Thymus (tissue), 11 donors: ENCODE measurements around the gene AFAP1L1. TPM values are rescaled to one million over a fixed set of nuclear protein-coding genes. Genes with fewer than 3 reads are reported as not detected.

ENCODE experiments used
- DNase-seq, 9 donors: peaks; one replicate each; pipeline ENCODE4 v3.0.0-alpha.2; 2013; ENCODE audit warnings: low spot score in 9 of 9, low read depth in 6 of 9, missing footprints in 1 of 9
- H3K27ac ChIP-seq, 2 donors: one replicate each; pipeline ENCODE4 v1.5.1; 2013; ENCODE audit warnings: control low read depth in 1 of 2, low read depth in 1 of 2, low read length in 1 of 2, mild to moderate bottlenecking in 1 of 2, moderate library complexity in 1 of 2
- H3K27me3 ChIP-seq, 2 donors: one replicate each; pipeline ENCODE4 v1.5.1; 2013; ENCODE audit warnings: low read length in 1 of 2; ENCODE audit not compliant: control insufficient read depth in 2 of 2, insufficient read depth in 1 of 2
- H3K36me3 ChIP-seq, 2 donors: one replicate each; pipeline ENCODE4 v1.5.1; 2013; ENCODE audit warnings: low read length in 1 of 2, mild to moderate bottlenecking in 1 of 2, moderate library complexity in 1 of 2; ENCODE audit not compliant: control insufficient read depth in 2 of 2, insufficient read depth in 2 of 2
- H3K4me1 ChIP-seq, 2 donors: one replicate each; pipeline ENCODE4 v1.5.1; 2013; ENCODE audit warnings: low read length in 2 of 2; ENCODE audit not compliant: control insufficient read depth in 2 of 2, insufficient read depth in 2 of 2
- H3K4me3 ChIP-seq, 2 donors: one replicate each; pipeline ENCODE4 v1.5.1; 2013; ENCODE audit warnings: low read length in 2 of 2, control low read depth in 1 of 2, mild to moderate bottlenecking in 1 of 2
- H3K9me3 ChIP-seq, 2 donors: one replicate each; pipeline ENCODE4 v1.5.1; 2013; ENCODE audit warnings: low read length in 1 of 2, mild to moderate bottlenecking in 1 of 2; ENCODE audit not compliant: control insufficient read depth in 2 of 2, insufficient read depth in 1 of 2
- WGBS: extraction: QIAGEN DNeasy Blood & Tissue Kit; methylation state at CpG from one replicate; pipeline ENCODE4 v1.1.7; 2013; 5-methylcytosine and 5-hydroxymethylcytosine counted together
- polyA plus RNA-seq: library from polyadenylated mRNA; stranded (reverse); fragments of 200-250 nt; gene quantifications from one replicate; pipeline ENCODE4 v1.2.3, GENCODE V29; 2013
- total RNA-seq: library from RNA; stranded (reverse); fragments of 120-200 nt; gene quantifications from one replicate; pipeline ENCODE4 v1.2.4, GENCODE V29; 2013
- donor health status: healthy.

The AFAP1L1 gene
- total and polyA plus RNA-seq, 2 donors: 8.0 to 12.6 TPM

DNA sequence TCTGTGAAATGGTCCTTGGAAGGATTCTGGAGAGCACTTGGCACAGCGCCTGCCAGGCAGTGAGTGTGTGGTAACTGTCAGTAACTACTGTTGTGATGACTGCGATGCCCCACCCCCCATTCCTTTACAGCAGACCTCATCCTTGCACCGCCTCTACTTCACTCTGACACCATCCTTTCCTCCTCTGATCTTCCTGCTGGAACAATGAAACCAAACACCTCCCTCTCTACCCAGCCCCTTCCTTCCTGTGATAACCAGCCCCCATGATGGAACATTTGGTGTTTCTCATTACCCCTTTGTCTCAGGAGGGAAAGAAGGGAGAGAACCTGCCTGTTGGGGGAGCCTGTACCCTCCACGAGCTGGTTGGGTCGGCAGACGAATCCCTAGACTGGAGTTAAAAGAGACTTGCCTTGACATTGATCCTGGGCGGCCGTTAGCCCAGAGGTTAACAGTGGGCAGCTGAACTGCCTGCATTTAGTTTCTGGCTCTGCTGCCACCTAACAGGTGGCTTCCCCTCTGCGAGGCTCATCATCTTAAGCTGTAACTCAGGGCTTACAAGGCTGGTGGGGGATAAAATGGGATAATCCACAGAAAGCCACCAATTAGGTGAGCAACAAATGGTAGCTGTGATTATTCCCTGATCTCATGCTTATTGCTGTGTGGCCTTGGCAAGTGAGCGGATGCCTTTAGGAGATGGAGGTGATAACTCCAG is 39.4 kb downstream of the AFAP1L1 start:
- H3K36me3 ChIP-seq: no peaks in the 10 kb centered on the region

GRCh38 chr5:149313151-149313841 is 41.6 kb downstream of the AFAP1L1 start:
- DNase-seq: no peak
- no peaks in the 10 kb centered on the region for H3K27me3 ChIP-seq
- no peak overlapping the region for H3K4me3 ChIP-seq
- H3K9me3 ChIP-seq: no peaks in the 10 kb centered on the region
- H3K36me3 ChIP-seq: no peaks in the 10 kb centered on the region
- WGBS: 87% methylated on average over 6 of the region's 6 CpGs
- peaks cover 0 to 11% of the 10 kb centered on the region in 2 donors for H3K4me1 ChIP-seq
- no peak overlapping the region for H3K27ac ChIP-seq

More for the DNA sequence above, 39.4 kb downstream of the AFAP1L1 start:
- WGBS: 57% methylated on average over 10 of the region's 10 CpGs
- no peak overlapping the region for H3K27ac ChIP-seq
- DNase-seq: peak in 1 of 9 donors; percentile 29
- H3K9me3 ChIP-seq: no peaks in the 10 kb centered on the region
- H3K4me1 ChIP-seq: peaks cover 0 to 11% of the 10 kb centered on the region in 2 donors
- H3K4me3 ChIP-seq: no peak overlapping the region
- H3K27me3 ChIP-seq: no peaks in the 10 kb centered on the region

- Histone ChIP-seq H3K4me3 (no peak overlapping the region), H3K4me1 (peaks cover 0 to 11% of the 10 kb centered on the region in 2 donors), H3K27me3 (no peaks in the 10 kb centered on the region), H3K9me3 (no peaks in the 10 kb centered on the region), H3K27ac (no peak overlapping the region), H3K36me3 (no peaks in the 10 kb centered on the region)
- DNase-seq: no peak
- WGBS: 95% methylated on average over 4 of the region's 4 CpGs
Measured at GRCh38 chr5:149314571-149315111, 43.0 kb downstream of the AFAP1L1 start.

DNA sequence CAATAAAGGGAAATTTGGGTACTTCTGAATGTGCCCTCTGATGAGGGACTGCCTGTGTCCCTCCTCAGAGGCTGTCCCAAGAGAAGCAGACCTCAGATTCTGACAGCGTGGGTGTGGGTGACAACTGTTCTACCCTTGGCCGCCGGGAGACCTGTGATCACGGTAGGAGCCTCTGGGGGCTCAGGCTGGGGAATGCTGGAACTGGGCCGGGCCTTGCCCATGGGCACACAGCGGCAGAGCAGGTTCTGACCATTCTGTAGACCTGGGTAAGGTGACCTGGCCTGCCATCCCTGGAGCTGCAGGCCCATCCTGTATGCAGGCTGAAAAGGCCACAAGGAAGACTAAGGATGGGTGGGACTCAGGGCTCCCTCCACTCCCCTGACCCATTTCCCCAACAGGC is 44.1 kb downstream of the AFAP1L1 start:
- Histone ChIP-seq H3K27ac (no peak overlapping the region), H3K36me3 (no peaks in the 10 kb centered on the region), H3K4me3 (no peak overlapping the region), H3K27me3 (no peaks in the 10 kb centered on the region), H3K9me3 (no peaks in the 10 kb centered on the region), H3K4me1 (peaks cover 0 to 9% of the 10 kb centered on the region in 2 donors)
- DNase-seq: no peak
- WGBS: 98% methylated on average over 6 of the region's 6 CpGs

DNA sequence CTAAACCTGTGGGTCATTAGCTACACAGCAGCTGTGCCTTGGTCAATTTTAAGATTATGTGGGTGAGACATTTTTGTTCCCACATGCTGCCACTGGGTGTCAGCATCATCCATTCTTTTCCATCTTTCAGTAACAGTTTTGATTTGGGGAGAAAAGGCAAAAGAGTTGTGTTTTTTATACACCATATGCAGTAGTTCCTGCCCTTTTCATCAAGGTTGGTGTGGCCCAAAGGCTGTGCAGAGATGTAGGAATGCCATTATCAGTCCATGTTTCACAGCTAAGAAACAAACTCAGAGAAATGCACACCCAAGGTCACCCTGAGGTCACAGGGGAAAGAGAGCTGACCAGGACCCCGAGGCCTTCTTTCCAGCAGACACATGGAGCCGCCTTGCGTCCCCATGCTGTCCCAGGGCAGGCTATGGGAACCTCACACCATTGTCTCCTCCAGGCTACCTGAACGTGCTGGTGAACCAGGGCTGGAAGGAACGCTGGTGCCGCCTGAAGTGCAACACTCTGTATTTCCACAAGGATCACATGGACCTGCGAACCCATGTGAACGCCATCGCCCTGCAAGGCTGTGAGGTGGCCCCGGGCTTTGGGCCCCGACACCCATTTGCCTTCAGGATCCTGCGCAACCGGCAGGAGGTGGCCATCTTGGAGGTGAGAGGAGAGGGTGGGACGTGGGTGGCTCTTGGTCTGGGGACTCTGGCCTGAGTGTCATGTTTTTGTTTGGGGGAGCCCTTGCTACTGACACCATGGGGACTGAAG is 45.8 kb downstream of the AFAP1L1 start:
- peaks cover 0 to 6% of the 10 kb centered on the region in 2 donors for H3K4me1 ChIP-seq
- 95% methylated on average over 14 of the region's 14 CpGs for WGBS
- H3K27ac ChIP-seq: no peak overlapping the region
- peak in 5 of 9 donors; percentile 23 to 62 (median 42) for DNase-seq
- H3K36me3 ChIP-seq: no peaks in the 10 kb centered on the region
- H3K9me3 ChIP-seq: no peaks in the 10 kb centered on the region
- no peaks in the 10 kb centered on the region for H3K27me3 ChIP-seq
- no peak overlapping the region for H3K4me3 ChIP-seq

DNA sequence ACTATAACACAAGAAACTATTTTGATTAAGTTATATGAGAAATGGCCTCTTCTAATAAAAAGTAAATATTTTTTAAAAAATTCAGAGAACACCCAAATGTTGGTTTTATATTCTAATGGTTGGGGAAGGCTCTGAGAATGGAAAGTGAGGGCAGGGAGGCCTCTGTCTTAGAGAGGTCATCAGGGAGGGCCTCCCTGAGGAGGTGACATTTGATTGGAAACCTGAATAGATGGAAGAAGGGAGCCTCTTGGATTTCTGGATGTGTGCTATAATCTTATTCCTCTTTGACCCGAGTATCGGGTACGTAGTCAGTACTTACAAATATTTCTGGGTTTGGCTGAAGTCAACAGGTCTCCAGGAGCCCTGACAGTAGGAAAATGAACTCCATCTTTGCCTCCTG is 47.5 kb downstream of the AFAP1L1 start:
- 96% methylated on average over 3 of the region's 3 CpGs for WGBS

DNA sequence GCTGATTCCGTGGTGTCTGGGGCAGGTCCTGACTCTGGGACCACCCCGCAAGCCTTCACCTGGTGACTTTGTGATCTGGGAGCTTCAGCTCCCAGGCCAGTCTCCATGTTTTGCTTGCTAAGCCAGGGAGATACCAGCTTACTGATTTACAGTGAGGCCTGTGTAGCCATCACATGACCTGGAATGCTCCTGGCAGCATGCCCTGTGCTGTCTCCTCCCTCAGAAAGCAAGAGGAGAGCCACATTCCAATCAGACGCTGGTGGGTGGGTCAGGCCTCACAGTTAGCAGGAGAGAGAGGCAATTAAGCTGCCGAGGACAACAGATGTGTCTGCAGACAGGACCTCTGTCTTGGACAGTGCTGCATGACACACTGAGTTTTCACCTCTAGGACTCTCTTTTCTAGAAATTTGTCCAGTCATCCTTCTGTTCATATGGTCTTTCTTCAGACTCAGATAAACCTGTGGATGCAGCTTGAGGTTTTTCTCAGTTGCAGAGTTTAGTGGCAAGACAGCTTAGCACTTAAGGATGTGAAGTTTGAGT is 49.2 kb downstream of the AFAP1L1 start:
- H3K4me1 ChIP-seq: peaks cover 0 to 4% of the 10 kb centered on the region in 2 donors
- WGBS: 65% methylated on average over 4 of the region's 4 CpGs
- no peaks in the 10 kb centered on the region for H3K27me3 ChIP-seq
- H3K36me3 ChIP-seq: no peaks in the 10 kb centered on the region
- H3K27ac ChIP-seq: peak overlapping the region in 1 of 2 donors; percentile 22
- DNase-seq: no peak
- no peaks in the 10 kb centered on the region for H3K9me3 ChIP-seq
- H3K4me3 ChIP-seq: no peak overlapping the region

More for the DNA sequence above, 47.5 kb downstream of the AFAP1L1 start:
- no peak for DNase-seq
- H3K27ac ChIP-seq: no peak overlapping the region
- H3K9me3 ChIP-seq: no peaks in the 10 kb centered on the region
- H3K36me3 ChIP-seq: no peaks in the 10 kb centered on the region
- H3K4me1 ChIP-seq: peaks cover 0 to 5% of the 10 kb centered on the region in 2 donors
- no peak overlapping the region for H3K4me3 ChIP-seq
- H3K27me3 ChIP-seq: no peaks in the 10 kb centered on the region

GRCh38 chr5:149322518-149322917 is 50.9 kb downstream of the AFAP1L1 start:
- no peaks in the 10 kb centered on the region for H3K27me3 ChIP-seq
- no peak for DNase-seq
- no peaks in the 10 kb centered on the region for H3K36me3 ChIP-seq
- no peak overlapping the region for H3K4me3 ChIP-seq
- WGBS: 98% methylated on average over 12 of the region's 12 CpGs
- H3K27ac ChIP-seq: no peak overlapping the region
- H3K9me3 ChIP-seq: no peaks in the 10 kb centered on the region
- peaks cover 0 to 4% of the 10 kb centered on the region in 2 donors for H3K4me1 ChIP-seq
